Upper lobe of left lung (tissue), 4 donors: Measurements from ENCODE around the gene AOX1.

Experiments used
- EP300 ChIP-seq, 4 donors: sonication (generic); formaldehyde crosslinking; IDR thresholded peaks; one replicate each; pipeline ENCODE4 v1.5.1; 2017; ENCODE audit warnings: antibody characterized with exemption in 4 of 4, control low read depth in 2 of 4
- POLR2AphosphoS5 ChIP-seq, 2 donors: sonication (generic); formaldehyde crosslinking; IDR thresholded peaks; one replicate each; pipeline ENCODE4 v1.5.1; 2017; ENCODE audit warnings: antibody characterized with exemption in 2 of 2
- TF ChIP-seq, protein P1 (sequence below), 6 experiments: fragments of 450-650 bp in 4 of 6; fragments of 200-600 bp in 2 of 6; sonication (generic) in 2 of 6; IDR thresholded peaks; one replicate each; pipeline ENCODE4 v1.5.1; 2016 to 2019; ENCODE audit warnings: antibody characterized with exemption in 6 of 6

DNA sequence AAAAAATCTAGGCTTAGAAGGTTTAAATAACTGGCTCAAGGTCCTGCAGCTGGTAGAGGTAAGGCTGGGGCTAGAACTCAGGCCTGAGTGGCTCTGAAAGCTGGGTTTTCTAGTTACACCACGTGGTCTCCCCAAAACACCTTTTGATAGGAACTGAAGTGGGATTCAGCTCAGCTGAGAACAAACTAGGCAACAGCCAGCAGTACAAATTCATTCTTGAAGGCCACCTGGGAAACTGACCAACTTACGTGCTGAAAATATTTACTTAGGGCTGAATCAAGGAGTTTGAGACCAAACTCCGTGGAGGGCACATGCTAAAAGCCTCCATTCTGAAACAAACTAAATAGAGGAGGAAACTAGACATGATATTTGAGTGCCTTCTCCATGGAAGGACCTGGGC is 67.2 kb downstream of the AOX1 start:
- no peak for TF ChIP-seq POLR2AphosphoS5 (IDR thresholded peaks at IDR 0.05)
- TF ChIP-seq EP300 (IDR thresholded peaks at IDR 0.05), result no peak
- TF ChIP-seq, protein P1, sequence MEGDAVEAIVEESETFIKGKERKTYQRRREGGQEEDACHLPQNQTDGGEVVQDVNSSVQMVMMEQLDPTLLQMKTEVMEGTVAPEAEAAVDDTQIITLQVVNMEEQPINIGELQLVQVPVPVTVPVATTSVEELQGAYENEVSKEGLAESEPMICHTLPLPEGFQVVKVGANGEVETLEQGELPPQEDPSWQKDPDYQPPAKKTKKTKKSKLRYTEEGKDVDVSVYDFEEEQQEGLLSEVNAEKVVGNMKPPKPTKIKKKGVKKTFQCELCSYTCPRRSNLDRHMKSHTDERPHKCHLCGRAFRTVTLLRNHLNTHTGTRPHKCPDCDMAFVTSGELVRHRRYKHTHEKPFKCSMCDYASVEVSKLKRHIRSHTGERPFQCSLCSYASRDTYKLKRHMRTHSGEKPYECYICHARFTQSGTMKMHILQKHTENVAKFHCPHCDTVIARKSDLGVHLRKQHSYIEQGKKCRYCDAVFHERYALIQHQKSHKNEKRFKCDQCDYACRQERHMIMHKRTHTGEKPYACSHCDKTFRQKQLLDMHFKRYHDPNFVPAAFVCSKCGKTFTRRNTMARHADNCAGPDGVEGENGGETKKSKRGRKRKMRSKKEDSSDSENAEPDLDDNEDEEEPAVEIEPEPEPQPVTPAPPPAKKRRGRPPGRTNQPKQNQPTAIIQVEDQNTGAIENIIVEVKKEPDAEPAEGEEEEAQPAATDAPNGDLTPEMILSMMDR (IDR thresholded peaks at IDR 0.05), result no peak
